HG03432 (cell line): ENCODE measurements around the gene PEPD.
"Not testable (repeated sequence)": the region's sequence is repeated elsewhere in the genome, so short reads cannot be mapped to it uniquely, and the experiment has no call there.

Source experiments
- ATAC-seq: cut with Tn5 transposase; IDR thresholded peaks from one replicate; pipeline ENCODE4 v1.9.1; 2021; ENCODE audit warnings: mild to moderate bottlenecking, moderate library complexity; ENCODE audit not compliant: unreplicated experiment

The PEPD gene

DNA sequence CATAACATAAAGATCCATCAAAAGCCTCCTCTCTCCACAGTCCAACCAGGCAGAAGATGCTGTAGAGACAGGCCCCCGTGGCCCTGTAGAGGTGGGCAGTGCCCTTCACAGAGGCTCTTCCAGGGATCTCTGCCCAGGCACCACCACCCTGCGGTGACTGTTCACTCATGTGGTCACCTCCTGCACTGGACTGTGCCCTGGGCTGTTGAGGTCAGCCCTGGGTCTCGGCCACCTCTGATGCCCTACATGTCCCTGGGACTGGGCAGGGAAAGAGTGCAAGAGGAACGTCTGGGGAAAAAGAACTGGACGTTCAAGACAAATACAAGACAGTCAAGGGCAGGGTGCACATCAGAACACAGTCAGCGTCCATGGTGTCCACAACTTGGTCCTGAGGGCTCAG, 22.3 kb downstream of the PEPD start:
- ATAC-seq = no peak

GRCh38 chr19:33498391-33499000, 23.1 kb downstream of the PEPD start:
- no peak for ATAC-seq

- ATAC-seq = no peak
These were observed 23.8 kb downstream of the PEPD start for GRCh38 chr19:33497778-33498175.

DNA sequence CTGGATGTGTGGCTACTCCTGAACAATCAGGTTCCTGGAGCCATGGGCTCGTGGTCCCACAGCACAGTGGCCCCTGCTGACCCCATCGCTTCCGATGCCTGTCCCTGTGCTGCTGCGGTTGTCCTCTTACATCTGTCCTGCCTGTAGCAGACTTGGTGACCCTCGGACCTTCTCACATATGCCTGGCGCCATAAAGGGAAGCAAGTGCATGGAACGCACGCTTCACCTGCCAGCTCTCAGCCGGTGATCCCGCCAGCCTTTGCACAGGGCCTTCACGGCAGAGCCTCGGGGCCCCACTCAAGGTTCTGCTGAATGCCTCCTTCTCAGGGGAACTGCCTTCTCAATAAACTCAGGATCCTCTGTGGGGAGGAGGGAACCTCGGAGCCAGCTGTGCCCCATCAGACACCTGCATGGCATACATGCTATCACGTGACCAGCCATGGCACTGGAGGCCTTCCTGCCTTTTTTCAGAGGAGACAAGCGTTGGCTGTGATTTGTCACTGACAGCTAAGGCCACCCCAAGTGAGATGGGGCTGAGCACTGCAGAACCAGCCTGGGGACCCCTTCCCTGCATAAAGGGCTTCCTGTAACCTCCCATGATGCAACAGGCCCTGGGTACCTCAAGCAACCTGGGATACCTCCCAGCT, 24.3 kb downstream of the PEPD start:
- ATAC-seq = no peak

- no peak for ATAC-seq
These were observed 25.3 kb downstream of the PEPD start for GRCh38 chr19:33496038-33496895.

GRCh38 chr19:33493401-33494275, 28.0 kb downstream of the PEPD start:
- no peak for ATAC-seq

DNA sequence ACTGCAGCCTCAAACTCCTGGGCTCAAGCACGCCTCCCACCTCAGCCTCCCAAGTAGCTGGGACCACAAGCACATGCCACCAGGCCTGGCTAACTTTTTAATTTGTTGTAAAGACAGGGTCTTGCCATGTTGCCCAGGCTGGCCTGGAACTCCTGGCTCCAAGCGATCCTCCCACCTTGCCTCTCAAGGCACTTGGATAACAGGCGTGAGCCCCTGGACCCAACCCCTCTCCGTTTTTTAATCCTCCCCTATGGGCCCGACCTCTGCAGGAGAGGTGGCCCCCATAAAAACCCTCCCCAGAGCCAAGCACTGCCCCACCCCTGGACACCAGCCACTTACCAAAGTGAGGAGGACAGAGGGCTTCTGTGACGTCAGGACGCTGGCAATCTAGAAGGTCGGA, 28.6 kb downstream of the PEPD start:
- ATAC-seq = no peak

DNA sequence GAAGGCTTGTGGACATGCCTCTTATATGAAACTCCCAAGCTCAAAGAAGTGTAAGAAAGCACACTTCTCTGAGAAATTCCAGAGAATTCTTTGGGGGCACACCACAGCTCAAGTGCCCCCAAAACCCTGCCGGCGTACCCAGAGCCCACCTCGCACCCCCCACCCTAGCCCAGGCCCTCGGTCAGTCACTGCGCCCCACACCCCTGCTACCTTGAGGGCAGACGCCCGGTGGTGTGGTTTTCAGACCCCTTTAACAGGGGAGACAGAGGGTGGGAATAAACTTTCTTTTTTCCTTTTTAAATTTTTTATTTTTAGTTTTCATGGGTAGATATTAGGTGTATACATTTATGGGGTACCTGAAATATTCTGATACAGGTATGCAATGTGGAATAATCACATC, 29.5 kb downstream of the PEPD start:
- ATAC-seq = no peak

DNA sequence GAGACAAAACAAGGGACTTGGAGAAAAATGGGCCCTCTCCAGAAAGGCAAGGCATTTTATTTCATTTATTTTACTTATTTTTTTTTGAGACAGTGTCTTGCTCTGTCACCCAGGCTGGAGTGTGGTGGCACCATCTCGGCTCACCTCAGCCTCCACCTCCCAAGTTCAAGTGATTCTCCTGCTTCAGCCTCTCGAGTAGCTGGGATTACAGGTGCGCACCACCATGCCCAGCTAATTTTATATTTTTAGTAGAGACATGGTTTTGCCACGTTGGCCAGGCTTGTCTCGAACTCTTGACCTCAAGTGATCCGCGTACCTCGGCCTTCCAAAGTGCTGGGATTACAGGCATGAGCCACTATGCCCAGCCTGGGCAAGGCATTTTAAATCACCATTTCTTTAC, 31.0 kb downstream of the PEPD start:
- ATAC-seq = not testable (repeated sequence)

DNA sequence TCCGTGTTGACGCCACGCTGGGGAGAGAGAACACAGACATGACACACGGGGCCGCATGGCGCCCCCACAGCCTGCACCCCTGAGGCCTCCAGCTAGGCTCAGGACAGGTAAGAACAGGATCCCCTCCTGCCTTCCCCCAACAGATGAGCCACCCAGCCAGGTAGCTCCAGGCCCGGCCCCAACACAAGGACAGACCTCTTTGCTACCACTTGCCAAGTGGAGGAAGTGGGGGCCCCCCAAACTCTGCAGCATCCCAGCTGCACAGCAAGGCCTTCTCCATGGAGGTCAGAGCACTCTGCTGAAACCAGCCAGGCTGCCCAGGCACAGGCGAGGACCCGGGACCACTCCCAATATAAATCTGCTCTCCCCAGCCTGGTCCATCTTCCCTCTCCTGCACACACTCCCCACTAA, 31.5 kb downstream of the PEPD start:
- ATAC-seq = no peak

GRCh38 chr19:33488826-33489225, 32.8 kb downstream of the PEPD start:
- no peak for ATAC-seq

DNA sequence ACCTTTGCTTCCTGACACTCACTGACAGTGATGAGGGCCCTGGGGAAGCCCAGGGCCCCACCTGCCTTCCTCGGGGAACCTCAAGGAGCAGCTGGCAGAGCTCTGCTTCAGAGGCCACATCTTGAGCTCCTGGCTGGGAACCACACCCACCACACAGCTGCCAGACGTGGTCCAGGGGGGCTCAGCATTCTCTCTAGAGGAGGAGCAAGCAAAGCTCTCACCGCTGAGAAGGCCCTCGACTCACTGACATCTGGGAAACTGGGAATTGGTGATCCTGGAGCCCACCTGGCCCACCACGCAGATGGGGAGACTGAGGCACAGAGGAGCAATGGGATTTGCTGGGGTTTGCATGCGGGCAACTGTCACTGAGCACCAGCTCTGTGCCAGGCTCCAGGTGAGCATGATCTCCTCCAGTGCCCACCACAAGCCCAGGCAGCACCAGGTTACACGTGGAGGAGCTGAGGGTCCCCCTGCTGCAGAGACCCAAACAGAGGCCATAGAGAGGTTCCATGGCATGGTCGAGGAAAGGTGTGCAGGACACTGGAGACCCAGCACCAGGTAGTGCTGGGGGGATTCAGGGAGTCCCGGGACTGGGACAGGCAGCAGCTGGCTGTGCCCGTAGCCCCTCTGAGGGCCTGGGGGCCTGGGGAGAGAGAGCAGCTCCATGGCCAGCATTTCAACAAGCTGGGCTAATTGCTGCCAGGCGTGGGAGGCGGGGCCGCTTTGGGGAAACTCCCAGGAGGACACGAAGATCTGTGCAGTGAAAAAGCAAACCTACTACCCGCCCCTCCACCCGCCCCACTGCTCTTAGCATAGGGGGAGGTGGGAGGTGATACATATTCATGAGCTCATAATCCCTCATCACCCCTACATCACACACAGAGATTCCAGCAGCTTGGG, 33.4 kb downstream of the PEPD start:
- no peak for ATAC-seq

GRCh38 chr19:33486936-33487811, 34.4 kb downstream of the PEPD start:
- no peak for ATAC-seq

DNA sequence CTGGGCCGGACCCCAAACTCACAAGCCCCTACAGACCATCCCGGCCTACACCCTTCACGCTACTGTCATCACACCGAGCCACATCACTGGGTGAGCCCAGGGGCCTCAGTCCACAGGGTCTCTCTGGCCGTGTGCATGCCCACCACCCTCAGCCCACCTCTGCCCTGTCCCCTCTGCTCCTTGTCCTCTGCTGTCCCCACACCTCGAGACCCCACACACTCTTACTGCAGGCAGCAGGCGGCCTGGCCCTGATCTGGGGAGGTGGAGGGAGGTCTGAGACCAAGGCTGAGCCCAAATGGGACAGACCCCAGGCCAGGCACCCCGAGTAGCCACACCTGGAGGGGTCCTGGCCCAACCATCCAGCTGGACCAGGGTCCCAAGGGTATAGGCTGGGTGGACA, 35.2 kb downstream of the PEPD start:
- no peak for ATAC-seq

GRCh38 chr19:33484226-33484774, 37.3 kb downstream of the PEPD start:
- ATAC-seq = no peak

- ATAC-seq = no peak
These were observed 39.1 kb downstream of the PEPD start for GRCh38 chr19:33482476-33482875.

DNA sequence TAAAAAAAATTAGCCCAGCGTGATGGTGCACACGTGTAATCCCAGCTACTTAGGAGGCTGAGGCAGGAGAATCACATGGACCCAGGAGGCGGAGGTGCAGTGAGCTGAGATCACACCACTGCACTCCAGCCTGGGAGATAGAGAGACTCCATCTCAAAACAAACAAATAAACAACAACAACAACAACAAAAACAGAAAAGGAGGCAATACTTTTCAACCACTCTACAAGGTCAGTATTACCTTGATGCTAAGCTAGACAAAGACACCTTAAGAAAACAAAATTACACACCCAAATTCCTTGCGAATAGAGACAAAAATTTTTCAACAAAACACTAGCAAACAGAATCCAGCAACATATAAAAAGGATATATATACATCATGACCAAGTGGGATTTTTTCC, 39.7 kb downstream of the PEPD start:
- no peak for ATAC-seq

DNA sequence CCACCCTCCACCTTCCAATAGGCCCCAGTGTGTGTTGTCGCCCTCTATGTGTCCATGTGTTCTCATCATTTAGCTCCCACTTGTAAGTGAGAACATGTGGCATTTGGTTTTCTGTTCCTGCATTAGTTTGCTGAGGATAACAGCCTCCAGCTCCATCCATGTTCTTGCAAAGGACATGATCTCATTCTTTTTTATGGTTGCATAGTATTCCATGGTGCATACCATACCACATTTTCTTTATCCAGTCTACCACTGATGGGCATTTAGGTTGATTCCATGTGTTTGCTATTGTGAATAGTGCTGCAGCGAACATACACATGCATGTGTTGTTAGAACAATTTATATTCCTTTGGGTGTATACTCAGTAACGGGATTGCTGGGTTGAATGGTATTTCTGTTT, 42.0 kb downstream of the PEPD start:
- ATAC-seq = not testable (repeated sequence)

- no peak for ATAC-seq
These were observed 43.8 kb downstream of the PEPD start for GRCh38 chr19:33477781-33478180.
